MM.1S (cell line): ENCODE data around the gene PHAF1.

Experiments used
- DNase-seq: peaks from one replicate; pipeline ENCODE4 v3.0.0-alpha.2; 2015
- H2AFZ ChIP-seq: fragments of 300-600 bp; sonication (generic); 2 replicates; pipeline ENCODE4 v1.6.0; 2016; ENCODE audit warnings: antibody characterized with exemption, low read length
- H3F3A ChIP-seq: fragments of 300-600 bp; sonication (generic); 2 replicates; pipeline ENCODE4 v1.6.1; 2016; ENCODE audit warnings: mild to moderate bottlenecking, antibody characterized with exemption, low read length, moderate library complexity, mixed read lengths; ENCODE audit not compliant: insufficient read depth
- H3K27ac ChIP-seq: fragments of 300-600 bp; sonication (generic); 2 replicates; pipeline ENCODE4 v1.5.1; 2016; ENCODE audit warnings: mild to moderate bottlenecking, low read length
- H3K27me3 ChIP-seq: fragments of 300-600 bp; sonication (generic); replicated peaks from 2 replicates; pipeline ENCODE4 v1.6.0; 2016; ENCODE audit warnings: low read length; ENCODE audit not compliant: insufficient read depth
- H3K36me3 ChIP-seq: fragments of 300-600 bp; sonication (generic); replicated peaks from 2 replicates; pipeline ENCODE4 v1.6.1; 2016; ENCODE audit warnings: mild to moderate bottlenecking, low read length, mixed read lengths; ENCODE audit not compliant: insufficient read depth
- H3K4me1 ChIP-seq: fragments of 300-600 bp; sonication (generic); 2 replicates; pipeline ENCODE4 v1.6.1; 2016; ENCODE audit warnings: low read length, mixed read lengths
- H3K4me2 ChIP-seq: fragments of 300-600 bp; sonication (generic); 2 replicates; pipeline ENCODE4 v1.6.0; 2016; ENCODE audit warnings: low read depth, low read length
- H3K4me3 ChIP-seq: fragments of 300-600 bp; sonication (generic); 2 replicates; pipeline ENCODE4 v1.5.1; 2016; ENCODE audit warnings: low read length, mixed read lengths
- H3K79me2 ChIP-seq: fragments of 300-600 bp; sonication (generic); 2 replicates; pipeline ENCODE4 v1.6.1; 2016; ENCODE audit warnings: mixed run types, low read length, mixed read lengths
- H3K9ac ChIP-seq: fragments of 300-600 bp; sonication (generic); 2 replicates; pipeline ENCODE4 v1.6.1; 2016; ENCODE audit warnings: low read length, mixed read lengths
- H3K9me2 ChIP-seq: fragments of 300-600 bp; sonication (generic); replicated peaks from 2 replicates; pipeline ENCODE4 v1.6.1; 2016; ENCODE audit warnings: mild to moderate bottlenecking, low read length, mixed read lengths; ENCODE audit not compliant: insufficient read depth
- H3K9me3 ChIP-seq: fragments of 300-600 bp; sonication (generic); replicated peaks from 2 replicates; pipeline ENCODE4 v1.6.1; 2016; ENCODE audit warnings: mild to moderate bottlenecking, low read length, mixed read lengths; ENCODE audit not compliant: insufficient read depth
- H4K20me1 ChIP-seq: fragments of 300-600 bp; sonication (generic); 2 replicates; pipeline ENCODE4 v1.6.1; 2016; ENCODE audit warnings: mild to moderate bottlenecking, low read length, moderate library complexity, mixed read lengths; ENCODE audit not compliant: insufficient read depth
- EZH2 ChIP-seq: fragments of 300-600 bp; sonication (generic); optimal IDR thresholded peaks from 2 replicates; pipeline ENCODE3; 2017; ENCODE audit warnings: low read depth, mild to moderate bottlenecking, antibody characterized with exemption, low read length, mixed read lengths
- EZH2phosphoT487 ChIP-seq: fragments of 300-600 bp; sonication (generic); IDR thresholded peaks from 2 replicates; pipeline ENCODE4 v1.6.1; 2018; ENCODE audit warnings: antibody characterized with exemption, low read length
- TF ChIP-seq, protein P1 (sequence below): fragments of 300-600 bp; sonication (generic); IDR thresholded peaks from 2 replicates; pipeline ENCODE4 v1.5.1; 2016; ENCODE audit warnings: antibody characterized with exemption, low read length, mixed read lengths

Gene PHAF1

DNA sequence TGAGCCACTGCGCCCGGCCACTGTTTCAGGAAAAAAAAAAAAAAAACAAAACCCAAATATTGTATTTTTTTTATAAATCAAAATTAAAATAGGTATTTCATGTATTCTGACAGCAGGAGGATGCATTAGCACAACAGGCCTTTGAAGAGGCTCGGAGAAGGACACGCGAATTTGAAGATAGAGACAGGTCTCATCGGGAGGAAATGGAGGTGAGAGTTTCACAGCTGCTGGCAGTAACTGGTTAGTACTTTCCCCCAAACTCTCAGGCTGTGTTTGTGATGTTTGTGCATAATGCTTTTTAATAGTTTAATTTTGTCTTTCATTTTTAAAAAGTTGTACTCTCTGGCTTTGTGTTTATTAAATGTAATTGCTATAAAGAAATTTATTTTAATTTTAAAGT is 27.6 kb upstream of the PHAF1 start:
- peaks cover 5% of the 10 kb centered on the region for H3K4me1 ChIP-seq
- H3F3A ChIP-seq = peaks cover 6% of the 10 kb centered on the region
- no peaks in the 10 kb centered on the region for H4K20me1 ChIP-seq
- no peak overlapping the region for H2AFZ ChIP-seq
- no peak overlapping the region for H3K27ac ChIP-seq
- H3K9me3 ChIP-seq = no peaks in the 10 kb centered on the region
- no peaks in the 10 kb centered on the region for H3K27me3 ChIP-seq
- peaks cover 18% of the 10 kb centered on the region for H3K79me2 ChIP-seq
- H3K36me3 ChIP-seq = no peaks in the 10 kb centered on the region
- H3K9me2 ChIP-seq = no peaks in the 10 kb centered on the region
- H3K4me3 ChIP-seq = no peak overlapping the region
- no peak overlapping the region for H3K9ac ChIP-seq
- no peak for TF ChIP-seq EZH2
- no peak for DNase-seq
- H3K4me2 ChIP-seq = no peak overlapping the region

DNA sequence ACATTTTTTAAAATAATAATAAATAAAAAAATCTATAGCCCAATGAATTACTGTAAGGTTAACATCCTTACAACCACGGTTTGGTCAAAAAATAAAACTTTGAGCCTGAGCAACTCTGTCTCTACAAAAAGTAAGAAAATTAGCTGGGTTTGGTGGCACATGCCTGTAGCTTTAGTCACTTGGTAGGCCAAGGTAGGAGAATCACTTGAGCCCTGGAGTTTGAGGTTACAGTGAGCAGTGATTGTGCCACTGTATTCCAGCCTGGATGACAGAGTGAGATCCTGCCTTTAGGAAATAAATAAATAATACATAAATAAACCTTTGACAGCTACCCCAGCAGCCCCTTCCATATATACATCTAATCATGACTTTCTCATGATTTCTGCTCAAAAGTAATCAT is 26.9 kb upstream of the PHAF1 start:
- Histone ChIP-seq H3K9me2 (no peaks in the 10 kb centered on the region), H3K27me3 (no peaks in the 10 kb centered on the region), H4K20me1 (no peaks in the 10 kb centered on the region), H3K27ac (no peak overlapping the region), H3K79me2 (peaks cover 16% of the 10 kb centered on the region), H3K9me3 (no peaks in the 10 kb centered on the region), H3F3A (peaks cover 6% of the 10 kb centered on the region), H3K4me1 (peaks cover 5% of the 10 kb centered on the region), H3K4me3 (no peak overlapping the region), H3K4me2 (no peak overlapping the region), H2AFZ (no peak overlapping the region), H3K9ac (no peak overlapping the region), H3K36me3 (0 out of 2 replicates have a peak, but pooled peaks cover 1% of the 10 kb centered on the region)
- DNase-seq = no peak
- TF ChIP-seq EZH2phosphoT487 (no peak), EZH2 (no peak)
- TF ChIP-seq, protein P1, sequence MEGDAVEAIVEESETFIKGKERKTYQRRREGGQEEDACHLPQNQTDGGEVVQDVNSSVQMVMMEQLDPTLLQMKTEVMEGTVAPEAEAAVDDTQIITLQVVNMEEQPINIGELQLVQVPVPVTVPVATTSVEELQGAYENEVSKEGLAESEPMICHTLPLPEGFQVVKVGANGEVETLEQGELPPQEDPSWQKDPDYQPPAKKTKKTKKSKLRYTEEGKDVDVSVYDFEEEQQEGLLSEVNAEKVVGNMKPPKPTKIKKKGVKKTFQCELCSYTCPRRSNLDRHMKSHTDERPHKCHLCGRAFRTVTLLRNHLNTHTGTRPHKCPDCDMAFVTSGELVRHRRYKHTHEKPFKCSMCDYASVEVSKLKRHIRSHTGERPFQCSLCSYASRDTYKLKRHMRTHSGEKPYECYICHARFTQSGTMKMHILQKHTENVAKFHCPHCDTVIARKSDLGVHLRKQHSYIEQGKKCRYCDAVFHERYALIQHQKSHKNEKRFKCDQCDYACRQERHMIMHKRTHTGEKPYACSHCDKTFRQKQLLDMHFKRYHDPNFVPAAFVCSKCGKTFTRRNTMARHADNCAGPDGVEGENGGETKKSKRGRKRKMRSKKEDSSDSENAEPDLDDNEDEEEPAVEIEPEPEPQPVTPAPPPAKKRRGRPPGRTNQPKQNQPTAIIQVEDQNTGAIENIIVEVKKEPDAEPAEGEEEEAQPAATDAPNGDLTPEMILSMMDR = no peak

DNA sequence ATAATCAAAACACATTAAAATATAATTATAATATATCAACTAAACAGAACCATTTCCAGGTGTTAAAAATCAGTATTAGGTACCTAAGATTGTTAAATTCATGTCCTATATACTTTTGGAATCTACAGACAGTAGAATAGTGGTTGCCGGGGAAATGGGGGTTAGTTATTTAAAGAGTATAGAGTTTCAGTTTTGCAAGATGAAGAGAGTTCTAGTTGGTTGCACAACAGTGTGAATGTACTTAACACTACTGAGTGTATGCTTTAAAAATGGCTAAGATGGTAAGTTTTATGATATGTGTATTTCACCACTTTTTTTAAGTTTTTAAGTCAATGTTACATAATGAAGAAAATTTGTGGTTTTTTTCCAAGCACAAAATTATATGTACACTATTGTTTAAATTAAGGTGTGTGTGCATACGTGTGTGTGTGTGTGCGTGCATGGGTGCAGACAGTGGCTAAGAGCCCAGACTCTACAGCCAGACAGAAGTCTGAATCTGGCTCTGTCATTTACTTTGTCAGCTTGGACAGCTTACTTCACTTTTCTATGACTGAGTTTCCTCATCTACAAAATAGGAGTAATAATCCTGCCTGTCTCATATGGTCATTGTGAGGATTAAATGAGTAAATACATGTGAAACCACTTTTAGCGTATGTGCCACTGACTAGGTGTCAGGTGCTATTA is 25.3 kb upstream of the PHAF1 start:
- peak overlapping the region; percentile 46; the same call in 1 of the 2 replicates for H3K4me2 ChIP-seq
- H4K20me1 ChIP-seq = no peaks in the 10 kb centered on the region
- no peak overlapping the region for H2AFZ ChIP-seq
- no peaks in the 10 kb centered on the region for H3K9me2 ChIP-seq
- no peak overlapping the region for H3K9ac ChIP-seq
- peaks cover 5% of the 10 kb centered on the region for H3K4me1 ChIP-seq
- no peak overlapping the region for H3K4me3 ChIP-seq
- no peaks in the 10 kb centered on the region for H3K9me3 ChIP-seq
- peaks cover 15% of the 10 kb centered on the region for H3K79me2 ChIP-seq
- DNase-seq = peak; percentile 47
- H3K27me3 ChIP-seq = no peaks in the 10 kb centered on the region
- H3K27ac ChIP-seq = no peak overlapping the region
- H3F3A ChIP-seq = peaks cover 6% of the 10 kb centered on the region
- TF ChIP-seq, protein P1 = no peak
- TF ChIP-seq EZH2 (no peak), EZH2phosphoT487 (no peak)
- H3K36me3 ChIP-seq = 0 out of 2 replicates have a peak, but pooled peaks cover 4% of the 10 kb centered on the region

DNA sequence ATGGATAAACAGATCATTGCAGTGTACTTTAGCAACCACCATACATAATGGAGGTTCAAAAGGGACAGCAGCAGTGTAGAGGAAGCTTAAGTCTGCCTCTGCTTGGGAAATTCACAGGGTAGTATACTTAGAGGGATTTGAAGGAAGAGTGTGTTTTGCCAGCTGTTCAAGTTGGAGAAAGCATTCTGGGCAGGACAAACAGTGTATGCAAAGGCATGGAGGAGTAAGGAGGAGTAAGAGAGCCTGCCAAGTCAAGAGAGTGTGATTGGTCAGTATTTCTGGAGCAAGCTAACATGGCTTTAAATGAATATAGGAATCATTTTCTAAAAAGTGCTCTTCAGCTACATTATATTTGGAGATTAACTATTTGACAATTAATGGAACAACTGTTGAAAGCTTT is 22.9 kb upstream of the PHAF1 start:
- H3K9me2 ChIP-seq = no peaks in the 10 kb centered on the region
- H2AFZ ChIP-seq = no peak overlapping the region
- no peaks in the 10 kb centered on the region for H3K9me3 ChIP-seq
- H3K79me2 ChIP-seq = peaks cover 16% of the 10 kb centered on the region
- H3K9ac ChIP-seq = no peak overlapping the region
- H4K20me1 ChIP-seq = no peaks in the 10 kb centered on the region
- no peak for DNase-seq
- H3K27ac ChIP-seq = no peak overlapping the region
- no peaks in the 10 kb centered on the region for H3K27me3 ChIP-seq
- H3F3A ChIP-seq = peaks cover 6% of the 10 kb centered on the region
- TF ChIP-seq EZH2phosphoT487 (no peak), EZH2 (no peak)
- TF ChIP-seq, protein P1 = no peak
- H3K4me3 ChIP-seq = no peak overlapping the region
- no peak overlapping the region for H3K4me2 ChIP-seq
- peaks cover 5% of the 10 kb centered on the region for H3K4me1 ChIP-seq
- 0 out of 2 replicates have a peak, but pooled peaks cover 4% of the 10 kb centered on the region for H3K36me3 ChIP-seq
